HCT116 (cell line): ENCODE measurements around the gene LIG3. TPM values are rescaled to one million over a fixed set of nuclear protein-coding genes. Genes with fewer than 3 reads are reported as not detected.
A peak's percentile ranks its signal among the peaks of the same experiment; 100 is the strongest.

Source experiments
- ATAC-seq: fragments of 200-7000 bp; cut with Tn5 transposase; 2 replicates; pipeline ENCODE4 v1.9.1; 2020; ENCODE audit warnings: mild to moderate bottlenecking, moderate library complexity
- BruUV-seq: library from RNA; stranded (reverse); fragments of 400-500 nt; replicated peaks from 2 replicates; lab custom pipeline; 2021; lab: Mats Ljungman, UMichigan
- CTCF ChIA-PET: fragments of 300-600 bp; sonication (Branson Sonifier 250); formaldehyde crosslinking; loops from one replicate; lab custom pipeline; 2021; ENCODE audit warnings: antibody characterized with exemption; lab: Charles Lee
- POLR2A ChIA-PET: fragments of 300-600, 350-600 bp; sonication (Branson Sonifier 250); formaldehyde crosslinking; loops from one replicate; lab custom pipeline; 2021; ENCODE audit warnings: antibody characterized with exemption; lab: Charles Lee
- RAD21 ChIA-PET, 2 experiments: fragments of 300-600 bp; sonication (Branson Sonifier 250); formaldehyde crosslinking; loops; one replicate each; lab custom pipeline; 2023; ENCODE audit warnings: low total read pairs in 2 of 2; ENCODE audit not compliant: uncharacterized antibody in 2 of 2, unreplicated experiment in 2 of 2, low non-redundant PET in 1 of 2; lab: Charles Lee
- DNase-seq: peaks from one replicate; pipeline ENCODE4 v3.0.0-alpha.2; 2010; ENCODE audit warnings: low read depth, low spot score
- H2AFZ ChIP-seq: fragments of 200-600 bp; shearing (Covaris generic), sonication (generic); 2 replicates; pipeline ENCODE4 v1.6.1; 2017; ENCODE audit warnings: low read depth, mixed run types, mixed read lengths, antibody characterized with exemption, low read length; ENCODE audit not compliant: poor library complexity, severe bottlenecking
- H3K27ac ChIP-seq: 2 replicates; pipeline ENCODE4 v1.5.1; 2012; ENCODE audit warnings: low read depth, low read length
- H3K27me3 ChIP-seq: fragments of 200-600 bp; sonication (generic); 2 replicates; pipeline ENCODE4 v1.6.1; 2016; ENCODE audit warnings: mixed run types, low read length, mixed read lengths; ENCODE audit not compliant: insufficient read depth
- H3K36me3 ChIP-seq, 2 experiments: fragments of 200-500 bp in 1 of 2; fragments of 200-600 bp in 1 of 2; sonication (Bioruptor generic) in 1 of 2; sonication (generic) in 1 of 2; 2 replicates each; pipeline versions ENCODE4 v1.5.1 to v1.6.1; 2014 to 2016; ENCODE audit warnings: low read length in 2 of 2, inconsistent platforms in 1 of 2, mixed read lengths in 1 of 2, mixed run types in 1 of 2; ENCODE audit not compliant: insufficient read depth in 2 of 2, control insufficient read depth in 1 of 2
- H3K4me1 ChIP-seq, 2 experiments: fragments of 200-600 bp in 1 of 2; sonication (generic) in 1 of 2; 2 replicates each; pipeline versions ENCODE4 v1.5.1 to v1.6.1; 2012 to 2017; ENCODE audit warnings: low read length in 2 of 2, inconsistent platforms in 1 of 2, mild to moderate bottlenecking in 1 of 2, mixed read lengths in 1 of 2, mixed run types in 1 of 2, moderate library complexity in 1 of 2; ENCODE audit not compliant: insufficient read depth in 2 of 2, control insufficient read depth in 1 of 2
- H3K4me2 ChIP-seq: fragments of 200-600 bp; sonication (generic); 2 replicates; pipeline ENCODE4 v1.6.1; 2017; ENCODE audit warnings: mixed run types, low read length, mixed read lengths
- H3K4me3 ChIP-seq, 2 experiments: fragments of 200-600 bp in 1 of 2; sonication (generic) in 1 of 2; replicated peaks in 1 of 2; 2 replicates each; pipeline ENCODE4 v1.5.1; 2011 to 2016; ENCODE audit warnings: low read length in 2 of 2, control low read depth in 1 of 2, low read depth in 1 of 2, mild to moderate bottlenecking in 1 of 2, mixed read lengths in 1 of 2, mixed run types in 1 of 2
- H3K79me2 ChIP-seq: fragments of 200-600 bp; sonication (generic); 2 replicates; pipeline ENCODE4 v1.6.1; 2017; ENCODE audit warnings: mild to moderate bottlenecking, mixed run types, low read length, moderate library complexity, mixed read lengths; ENCODE audit not compliant: insufficient read depth
- H3K9ac ChIP-seq: fragments of 200-600 bp; sonication (generic); 2 replicates; pipeline ENCODE4 v1.6.1; 2016; ENCODE audit warnings: low read length, mixed read lengths
- H3K9me2 ChIP-seq: fragments of 200-600 bp; sonication (generic), shearing (Covaris generic); 2 replicates; pipeline ENCODE4 v1.6.1; 2017; ENCODE audit warnings: mixed run types, mild to moderate bottlenecking, moderate library complexity; ENCODE audit not compliant: insufficient read depth
- H3K9me3 ChIP-seq, 2 experiments: fragments of 200-500 bp in 1 of 2; fragments of 200-600 bp in 1 of 2; sonication (Bioruptor generic) in 1 of 2; sonication (generic) in 1 of 2; 2 replicates each; pipeline ENCODE4 v1.6.1; 2014 to 2017; ENCODE audit warnings: low read length in 2 of 2, mixed read lengths in 2 of 2, inconsistent platforms in 1 of 2, low read depth in 1 of 2, mild to moderate bottlenecking in 1 of 2, mixed run types in 1 of 2, moderate library complexity in 1 of 2; ENCODE audit not compliant: control insufficient read depth in 1 of 2, insufficient read depth in 1 of 2
- H4K20me1 ChIP-seq: fragments of 200-600 bp; sonication (generic), shearing (Covaris generic); 2 replicates; pipeline ENCODE4 v1.6.1; 2017; ENCODE audit warnings: mixed run types, mild to moderate bottlenecking, moderate library complexity; ENCODE audit not compliant: insufficient read depth
- ATF3 ChIP-seq: IDR thresholded peaks from 2 replicates; pipeline ENCODE4 v1.6.1; 2012
- CBX3 ChIP-seq: IDR thresholded peaks from 2 replicates; pipeline ENCODE4 v1.6.1; 2012; ENCODE audit warnings: low read depth
- CEBPB ChIP-seq: IDR thresholded peaks from 2 replicates; pipeline ENCODE4 v1.6.1; 2012; ENCODE audit warnings: low read depth
- CTCF ChIP-seq, 3 experiments: fragments of 200-600 bp in 1 of 3; sonication (generic) in 1 of 3; IDR thresholded peaks in 2 of 3; conservative IDR thresholded peaks in 1 of 3; 2 replicates each; pipeline ENCODE4 v1.5.1; 2012 to 2017; ENCODE audit warnings: low read depth in 2 of 3, low read length in 2 of 3, antibody characterized with exemption in 1 of 3, borderline replicate concordance in 1 of 3, control low read depth in 1 of 3, mild to moderate bottlenecking in 1 of 3, mixed read lengths in 1 of 3, mixed run types in 1 of 3, moderate library complexity in 1 of 3; ENCODE audit not compliant: insufficient read depth in 1 of 3
- EGR1 ChIP-seq: IDR thresholded peaks from 2 replicates; pipeline ENCODE4 v1.6.1; 2012; ENCODE audit warnings: low read depth
- ELF1 ChIP-seq: IDR thresholded peaks from 2 replicates; pipeline ENCODE4 v1.6.1; 2012; ENCODE audit warnings: low read depth, borderline replicate concordance
- EZH2 ChIP-seq: fragments of 200-600 bp; sonication (generic); IDR thresholded peaks from 2 replicates; pipeline ENCODE4 v1.6.1; 2017; ENCODE audit warnings: antibody characterized with exemption, mixed run types
- EZH2phosphoT487 ChIP-seq: fragments of 200-600 bp; IDR thresholded peaks from 2 replicates; pipeline ENCODE4 v1.6.1; 2018; ENCODE audit warnings: antibody characterized with exemption, borderline replicate concordance
- FOSL1 ChIP-seq: IDR thresholded peaks from 2 replicates; pipeline ENCODE4 v1.6.1; 2012; ENCODE audit warnings: low read depth
- JUND ChIP-seq: IDR thresholded peaks from 2 replicates; pipeline ENCODE4 v1.6.1; 2012
- MAX ChIP-seq: IDR thresholded peaks from 2 replicates; pipeline ENCODE4 v1.6.1; 2012
- POLR2A ChIP-seq: IDR thresholded peaks from 2 replicates; pipeline ENCODE4 v1.7.0; 2011; ENCODE audit warnings: borderline replicate concordance; ENCODE audit not compliant: insufficient read depth, insufficient read length; ENCODE audit errors: extremely low read depth
- POLR2AphosphoS5 ChIP-seq: IDR thresholded peaks from 2 replicates; pipeline ENCODE4 v1.6.1; 2011; ENCODE audit warnings: mild to moderate bottlenecking, low read depth, low read length, moderate library complexity
- RAD21 ChIP-seq: IDR thresholded peaks from 2 replicates; pipeline ENCODE4 v1.6.1; 2012; ENCODE audit warnings: low read depth, mild to moderate bottlenecking
- REST ChIP-seq: IDR thresholded peaks from 2 replicates; pipeline ENCODE4 v1.6.1; 2012; ENCODE audit warnings: low read depth
- SIN3A ChIP-seq: IDR thresholded peaks from 2 replicates; pipeline ENCODE4 v1.6.1; 2012; ENCODE audit warnings: low read depth
- SP1 ChIP-seq: IDR thresholded peaks from 2 replicates; pipeline ENCODE4 v1.6.1; 2012; ENCODE audit warnings: low read depth
- SRF ChIP-seq: IDR thresholded peaks from 2 replicates; pipeline ENCODE4 v1.6.1; 2012; ENCODE audit warnings: low read depth
- TCF7L2 ChIP-seq: IDR thresholded peaks from 2 replicates; pipeline ENCODE4 v1.7.0; 2011; ENCODE audit warnings: borderline replicate concordance, inconsistent platforms; ENCODE audit not compliant: insufficient read depth, insufficient read length; ENCODE audit errors: extremely low read depth
- YY1 ChIP-seq: IDR thresholded peaks from 2 replicates; pipeline ENCODE4 v1.6.1; 2011; ENCODE audit warnings: low read length, low read depth, moderate library complexity, mild to moderate bottlenecking; ENCODE audit not compliant: insufficient replicate concordance; ENCODE audit errors: extremely low read depth
- ZFX ChIP-seq: fragments of 450-650 bp; IDR thresholded peaks from 2 replicates; pipeline ENCODE4 v1.6.1; 2017
- ZNF274 ChIP-seq: fragments of 200-500 bp; sonication (Bioruptor generic); IDR thresholded peaks from 2 replicates; pipeline ENCODE4 v1.6.1; 2014; ENCODE audit warnings: mild to moderate bottlenecking, low read depth, low read length, inconsistent platforms
- intact Hi-C: fragments of 100-400 bp; cut with micrococcal nuclease; formaldehyde crosslinking; loops from 2 replicates; pipeline ENCODE4 v1.10.0; 2022
- total RNA-seq: library from RNA; stranded (reverse); gene quantifications from one replicate; pipeline ENCODE4 v1.2.1, GENCODE V29; 2021; ENCODE audit not compliant: unreplicated experiment

Gene LIG3
- total RNA-seq, 1 experiment from 2014 or later: 49.4 TPM

- H4K20me1 ChIP-seq: no peaks in the 10 kb centered on the region
- no peak within 1 kb of the TSS for H2AFZ ChIP-seq
- peak; percentile 88 for DNase-seq
- no peaks in the 10 kb centered on the region for H3K9me3 ChIP-seq
- ATAC-seq: peak; percentile 88
- intact Hi-C loops: no loop called here
- no peaks in the 10 kb centered on the region for H3K27me3 ChIP-seq
- peak within 1 kb of the TSS; percentile 95 for H3K9ac ChIP-seq
- peak within 1 kb of the TSS; percentile 74 for H3K27ac ChIP-seq
- POLR2A ChIA-PET: no interaction called here
- peaks cover 10 to 11% of the 10 kb centered on the region in 2 experiments; a peak in 1 of 4 replicates for H3K36me3 ChIP-seq
- H3K9me2 ChIP-seq: no peaks in the 10 kb centered on the region
- peaks cover 26% of the 10 kb centered on the region for H3K79me2 ChIP-seq
- peak within 1 kb of the TSS; percentile 93 to 97 for H3K4me3 ChIP-seq
- RAD21 ChIA-PET: no interaction called here
- CTCF ChIA-PET: no interaction called here
- peak within 1 kb of the TSS; percentile 83 for H3K4me2 ChIP-seq
- H3K4me1 ChIP-seq: peaks cover 7 to 14% of the 10 kb centered on the region in 2 experiments; a peak in 3 of 4 replicates
- no TSS peak for BruUV-seq
- peak; percentile 78 for TF ChIP-seq POLR2A
- no peak for TF ChIP-seq CBX3
- TF ChIP-seq SIN3A: peak; percentile 78
- TF ChIP-seq SP1: peak; percentile 70
- peak; percentile 88 for TF ChIP-seq ZFX
- no peak for TF ChIP-seq TCF7L2
- TF ChIP-seq EZH2: no peak
- no peak for TF ChIP-seq RAD21
- TF ChIP-seq CTCF (IDR thresholded peaks at IDR 0.05 in 2 of 3, conservative IDR thresholded peaks at IDR 0.05 in 1 of 3; ENCODE audit: borderline replicate concordance in 1 of 3, insufficient read depth in 1 of 3, low read depth in 2 of 3, low read length in 2 of 3): no peak
- TF ChIP-seq EZH2phosphoT487: no peak
- TF ChIP-seq FOSL1: no peak
- no peak for TF ChIP-seq REST
- TF ChIP-seq ATF3: no peak
- peak; percentile 97 for TF ChIP-seq YY1
- peak; percentile 72 for TF ChIP-seq EGR1
- TF ChIP-seq JUND: no peak
- no peak; the same call in 1 of the 2 replicates for TF ChIP-seq ELF1
- TF ChIP-seq MAX: peak; percentile 58; the same call in 1 of the 2 replicates
- no peak for TF ChIP-seq CEBPB
- TF ChIP-seq SRF: peak; percentile 90
- TF ChIP-seq ZNF274: no peak
- TF ChIP-seq POLR2AphosphoS5: peak; percentile 87
These were observed 19.0 kb upstream of the LIG3 start, which contains the start of the genes CCT6B and ZNF830 for GRCh38 chr17:34961093-34961911. Gene CCT6B, minus strand, starts transcription at chr17:34961460. Its CDS starts 67 bp downstream, at chr17:34961393. Gene ZNF830, plus strand, starts transcription at chr17:34961540. Its CDS starts 27 bp downstream, at chr17:34961567.
